Kidney epithelial cell (primary cell): ENCODE measurements around the gene DOCK1. TPM values are rescaled to one million over a fixed set of nuclear protein-coding genes. Genes with fewer than 3 reads are reported as not detected.

ENCODE experiments used
- DNase-seq: peaks from one replicate; pipeline ENCODE4 v3.0.0-alpha.2; 2010; ENCODE audit warnings: low read depth
- H3K27me3 ChIP-seq: 2 replicates; pipeline ENCODE4 v1.6.0; 2011; ENCODE audit warnings: low read length; ENCODE audit not compliant: control insufficient read depth, insufficient read depth
- H3K36me3 ChIP-seq: 2 replicates; pipeline ENCODE4 v1.5.1; 2011; ENCODE audit warnings: low read length; ENCODE audit not compliant: control insufficient read depth, insufficient read depth
- H3K4me3 ChIP-seq: 2 replicates; pipeline ENCODE4 v1.5.1; 2011; ENCODE audit warnings: low read depth, mild to moderate bottlenecking, control low read depth, low read length
- CTCF ChIP-seq: IDR thresholded peaks from 2 replicates; pipeline ENCODE4 v1.5.1; 2011; ENCODE audit warnings: mild to moderate bottlenecking, moderate library complexity, low read length, control low read depth, inconsistent platforms; ENCODE audit not compliant: insufficient read depth, poor library complexity, severe bottlenecking
- total RNA-seq: library from RNA; depleted of rRNA; stranded (reverse); fragments of >200 nt; gene quantifications from 2 replicates; pipeline ENCODE4 v1.2.3, GENCODE V29; 2015

The DOCK1 gene
- total RNA-seq, 1 donor from 2014 or later = 39.5 TPM

GRCh38 chr10:127158662-127159061 is 253.4 kb downstream of the DOCK1 start:
- no peaks in the 10 kb centered on the region for H3K27me3 ChIP-seq
- H3K36me3 ChIP-seq = no peaks in the 10 kb centered on the region
- TF ChIP-seq CTCF = no peak
- no peak for DNase-seq
- no peak overlapping the region for H3K4me3 ChIP-seq

GRCh38 chr10:127159648-127160245 is 254.5 kb downstream of the DOCK1 start:
- H3K27me3 ChIP-seq = no peaks in the 10 kb centered on the region
- H3K36me3 ChIP-seq = no peaks in the 10 kb centered on the region
- TF ChIP-seq CTCF = no peak
- no peak overlapping the region for H3K4me3 ChIP-seq
- no peak for DNase-seq

GRCh38 chr10:127161482-127161881 is 256.3 kb downstream of the DOCK1 start:
- no peak for TF ChIP-seq CTCF
- DNase-seq = no peak
- Histone ChIP-seq H3K36me3 (no peaks in the 10 kb centered on the region), H3K4me3 (no peak overlapping the region), H3K27me3 (no peaks in the 10 kb centered on the region)

GRCh38 chr10:127162841-127163240 is 257.6 kb downstream of the DOCK1 start:
- no peak for DNase-seq
- H3K4me3 ChIP-seq = no peak overlapping the region

GRCh38 chr10:127168261-127168660 is 263.0 kb downstream of the DOCK1 start:
- no peaks in the 10 kb centered on the region for H3K36me3 ChIP-seq
- no peaks in the 10 kb centered on the region for H3K27me3 ChIP-seq
- TF ChIP-seq CTCF = no peak
- no peak overlapping the region for H3K4me3 ChIP-seq
- DNase-seq = no peak

More at GRCh38 chr10:127162841-127163240, 257.6 kb downstream of the DOCK1 start:
- no peaks in the 10 kb centered on the region for H3K36me3 ChIP-seq
- no peak for TF ChIP-seq CTCF
- no peaks in the 10 kb centered on the region for H3K27me3 ChIP-seq

GRCh38 chr10:127174866-127175265 is 269.6 kb downstream of the DOCK1 start:
- no peak for TF ChIP-seq CTCF
- no peaks in the 10 kb centered on the region for H3K27me3 ChIP-seq
- no peaks in the 10 kb centered on the region for H3K36me3 ChIP-seq
- no peak overlapping the region for H3K4me3 ChIP-seq
- no peak for DNase-seq
